Stimulated activated CD8-positive, alpha-beta memory T cell treated with anti-CD3 and anti-CD28 coated beads, Interleukin-15, amount 100 ng/mL, for 4 hours (primary cell): ENCODE results near the gene SEC14L3.
"Not testable (repeated sequence)": the region's sequence is repeated elsewhere in the genome, so short reads cannot be mapped to it uniquely, and the experiment has no call there.

Experiments used
- DNase-seq, 2 donors: peaks; one replicate each; pipeline ENCODE4 v3.0.0-alpha.2; 2020; ENCODE audit warnings: low read depth in 2 of 2

SEC14L3 gene

GRCh38 chr22:30486118-30486517 is 14.3 kb upstream of the SEC14L3 start:
- no peak for DNase-seq

- peak; percentile 42 to 51 for DNase-seq
Observed at GRCh38 chr22:30485362-30485988, 13.7 kb upstream of the SEC14L3 start.

- no peak for DNase-seq
Observed at GRCh38 chr22:30483169-30483568, 11.4 kb upstream of the SEC14L3 start.

- no peak for DNase-seq
Observed at GRCh38 chr22:30481711-30482110, 9.9 kb upstream of the SEC14L3 start.

- no peak for DNase-seq
Observed at GRCh38 chr22:30479981-30480380, 8.2 kb upstream of the SEC14L3 start.

- DNase-seq: no peak
Observed at GRCh38 chr22:30474683-30475424, 3.0 kb upstream of the SEC14L3 start.

GRCh38 chr22:30474121-30474520 is 2.3 kb upstream of the SEC14L3 start:
- DNase-seq: no peak

GRCh38 chr22:30472994-30473720 is 1.3 kb upstream of the SEC14L3 start:
- DNase-seq: no peak

- no peak for DNase-seq
Observed at GRCh38 chr22:30470655-30471054, 1.2 kb downstream of the SEC14L3 start.

GRCh38 chr22:30469165-30469564 is 2.7 kb downstream of the SEC14L3 start:
- no peak for DNase-seq

GRCh38 chr22:30460555-30460954 is 11.3 kb downstream of the SEC14L3 start:
- not testable (repeated sequence) for DNase-seq

- DNase-seq: no peak
Observed at GRCh38 chr22:30460147-30460546, 11.7 kb downstream of the SEC14L3 start.

- no peak for DNase-seq
Observed at GRCh38 chr22:30459181-30460052, 12.4 kb downstream of the SEC14L3 start.

GRCh38 chr22:30457981-30458380 is 13.8 kb downstream of the SEC14L3 start:
- DNase-seq: no peak

- DNase-seq: no peak
Observed at GRCh38 chr22:30455075-30455840, 16.6 kb downstream of the SEC14L3 start.

- DNase-seq: no peak
Observed at GRCh38 chr22:30453731-30454510, 17.9 kb downstream of the SEC14L3 start.

GRCh38 chr22:30452861-30453260 is 19.0 kb downstream of the SEC14L3 start:
- no peak for DNase-seq

GRCh38 chr22:30451488-30451887 is 20.3 kb downstream of the SEC14L3 start:
- DNase-seq: not testable (repeated sequence)

GRCh38 chr22:30447656-30448055 is 24.2 kb downstream of the SEC14L3 start:
- no peak for DNase-seq

GRCh38 chr22:30445438-30446145 is 26.2 kb downstream of the SEC14L3 start:
- no peak for DNase-seq
